Ovary (tissue), 3 donors: Measurements from ENCODE around the gene CACNG6.

Experiments used
- EP300 ChIP-seq: sonication (generic); formaldehyde crosslinking; IDR thresholded peaks from one replicate; pipeline ENCODE4 v1.6.1; 2017; ENCODE audit warnings: antibody characterized with exemption
- TF ChIP-seq, protein P1 (sequence below), 3 donors: fragments of 450-650 bp in 2 of 3; fragments of 200-600 bp in 1 of 3; IDR thresholded peaks; one replicate each; pipeline versions ENCODE4 v1.5.1 to v1.8.0; 2016 to 2022; ENCODE audit warnings: antibody characterized with exemption in 3 of 3, mild to moderate bottlenecking in 1 of 3
- donor health status: DM: no; HTN: no; CAD: no.

DNA sequence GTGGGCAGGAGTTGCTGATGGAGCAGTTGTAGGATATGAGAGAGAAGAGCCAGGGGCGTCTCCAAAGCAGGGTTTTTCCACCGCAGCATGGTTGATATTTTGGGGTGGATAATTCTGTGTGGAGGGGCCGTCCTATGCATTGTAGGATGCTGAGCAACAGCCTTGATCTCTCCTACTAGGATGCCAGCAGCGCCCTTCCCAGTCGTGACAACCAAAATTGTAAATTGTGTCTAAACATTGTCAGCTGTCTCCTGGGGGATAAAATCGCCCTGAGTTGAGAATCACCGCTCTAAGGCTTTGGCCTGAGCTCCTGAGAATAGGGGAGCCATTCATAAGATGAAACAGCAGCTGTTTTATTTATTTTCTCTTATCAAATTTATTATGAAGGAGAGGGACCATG lies 24.5 kb upstream of the CACNG6 start:
- TF ChIP-seq, protein P1, sequence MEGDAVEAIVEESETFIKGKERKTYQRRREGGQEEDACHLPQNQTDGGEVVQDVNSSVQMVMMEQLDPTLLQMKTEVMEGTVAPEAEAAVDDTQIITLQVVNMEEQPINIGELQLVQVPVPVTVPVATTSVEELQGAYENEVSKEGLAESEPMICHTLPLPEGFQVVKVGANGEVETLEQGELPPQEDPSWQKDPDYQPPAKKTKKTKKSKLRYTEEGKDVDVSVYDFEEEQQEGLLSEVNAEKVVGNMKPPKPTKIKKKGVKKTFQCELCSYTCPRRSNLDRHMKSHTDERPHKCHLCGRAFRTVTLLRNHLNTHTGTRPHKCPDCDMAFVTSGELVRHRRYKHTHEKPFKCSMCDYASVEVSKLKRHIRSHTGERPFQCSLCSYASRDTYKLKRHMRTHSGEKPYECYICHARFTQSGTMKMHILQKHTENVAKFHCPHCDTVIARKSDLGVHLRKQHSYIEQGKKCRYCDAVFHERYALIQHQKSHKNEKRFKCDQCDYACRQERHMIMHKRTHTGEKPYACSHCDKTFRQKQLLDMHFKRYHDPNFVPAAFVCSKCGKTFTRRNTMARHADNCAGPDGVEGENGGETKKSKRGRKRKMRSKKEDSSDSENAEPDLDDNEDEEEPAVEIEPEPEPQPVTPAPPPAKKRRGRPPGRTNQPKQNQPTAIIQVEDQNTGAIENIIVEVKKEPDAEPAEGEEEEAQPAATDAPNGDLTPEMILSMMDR (IDR thresholded peaks at IDR 0.05): no peak
- TF ChIP-seq EP300: no peak
